H9 (cell line): ENCODE measurements around the gene AQP12A. TPM values are rescaled to one million over a fixed set of nuclear protein-coding genes. Genes with fewer than 3 reads are reported as not detected.
"Not testable (repeated sequence)": the region's sequence is repeated elsewhere in the genome, so short reads cannot be mapped to it uniquely, and the experiment has no call there.

Experiments
- DNase-seq: peaks from one replicate; pipeline ENCODE4 v3.0.0-alpha.2; 2017
- H2AFZ ChIP-seq: one replicate; pipeline ENCODE4 v1.6.1; 2013; ENCODE audit warnings: mild to moderate bottlenecking, low read length, control low read depth, moderate library complexity
- H2AK5ac ChIP-seq: 2 replicates; pipeline ENCODE4 v1.6.1; 2013; ENCODE audit warnings: low read length, control low read depth, mixed read lengths; ENCODE audit not compliant: insufficient read length
- H2BK120ac ChIP-seq: one replicate; pipeline ENCODE4 v1.6.1; 2013; ENCODE audit warnings: low read depth, mild to moderate bottlenecking, low read length, control low read depth, inconsistent platforms; ENCODE audit not compliant: poor library complexity, severe bottlenecking
- H2BK12ac ChIP-seq: 2 replicates; pipeline ENCODE4 v1.6.1; 2013; ENCODE audit warnings: low read length, control low read depth, mixed read lengths, low read depth; ENCODE audit not compliant: insufficient read length
- H2BK15ac ChIP-seq: 2 replicates; pipeline ENCODE4 v1.6.1; 2013; ENCODE audit warnings: low read depth, low read length, control low read depth
- H2BK20ac ChIP-seq: one replicate; pipeline ENCODE4 v1.6.1; 2013; ENCODE audit warnings: low read depth, mild to moderate bottlenecking, low read length, control low read depth, inconsistent platforms; ENCODE audit not compliant: poor library complexity, severe bottlenecking
- H2BK5ac ChIP-seq: 2 replicates; pipeline ENCODE4 v1.6.1; 2013; ENCODE audit warnings: low read length, control low read depth, mixed read lengths; ENCODE audit not compliant: insufficient read length
- H3K14ac ChIP-seq: 2 replicates; pipeline ENCODE4 v1.6.1; 2013; ENCODE audit warnings: low read length, control low read depth; ENCODE audit not compliant: insufficient read depth
- H3K18ac ChIP-seq: 2 replicates; pipeline ENCODE4 v1.6.1; 2013; ENCODE audit warnings: low read depth, mild to moderate bottlenecking, mixed read lengths, low read length, control low read depth; ENCODE audit not compliant: insufficient read length
- H3K23ac ChIP-seq: 2 replicates; pipeline ENCODE4 v1.6.1; 2013; ENCODE audit warnings: low read length, control low read depth, mixed read lengths, low read depth; ENCODE audit not compliant: insufficient read length
- H3K23me2 ChIP-seq: 2 replicates; pipeline ENCODE4 v1.6.1; 2013; ENCODE audit warnings: low read depth, mild to moderate bottlenecking, mixed read lengths, low read length, control low read depth; ENCODE audit not compliant: insufficient read length, poor library complexity, severe bottlenecking
- H3K27ac ChIP-seq: 2 replicates; pipeline ENCODE4 v1.5.1; 2013; ENCODE audit warnings: low read length, control low read depth, mixed read lengths, low read depth; ENCODE audit not compliant: insufficient read length
- H3K27me3 ChIP-seq: 2 replicates; pipeline ENCODE4 v1.6.1; 2013; ENCODE audit warnings: low read length, control low read depth, inconsistent platforms; ENCODE audit not compliant: insufficient read depth
- H3K4ac ChIP-seq: 2 replicates; pipeline ENCODE4 v1.6.1; 2013; ENCODE audit warnings: low read depth, mild to moderate bottlenecking, control low read depth, inconsistent platforms, low read length, moderate library complexity
- H3K4me1 ChIP-seq: 2 replicates; pipeline ENCODE4 v1.6.1; 2013; ENCODE audit warnings: low read length, control low read depth, inconsistent platforms; ENCODE audit not compliant: insufficient read depth
- H3K4me2 ChIP-seq: 2 replicates; pipeline ENCODE4 v1.6.1; 2013; ENCODE audit warnings: low read length, control low read depth, mixed read lengths; ENCODE audit not compliant: insufficient read length, insufficient read depth
- H3K56ac ChIP-seq: 2 replicates; pipeline ENCODE4 v1.6.1; 2013; ENCODE audit warnings: low read depth, mild to moderate bottlenecking, mixed read lengths, low read length, control low read depth; ENCODE audit not compliant: insufficient read length
- H3K79me1 ChIP-seq: 2 replicates; pipeline ENCODE4 v1.6.1; 2013; ENCODE audit warnings: low read depth, mild to moderate bottlenecking, moderate library complexity, low read length, control low read depth, inconsistent platforms; ENCODE audit not compliant: insufficient read depth, poor library complexity, severe bottlenecking
- H3K79me2 ChIP-seq: 2 replicates; pipeline ENCODE4 v1.6.1; 2013; ENCODE audit warnings: low read length, control low read depth, inconsistent platforms; ENCODE audit not compliant: insufficient read depth
- H3K9ac ChIP-seq: 2 replicates; pipeline ENCODE4 v1.6.1; 2013; ENCODE audit warnings: low read length, control low read depth, mixed read lengths; ENCODE audit not compliant: insufficient read length; ENCODE audit errors: extremely low read depth
- H3K9me3 ChIP-seq: one replicate; pipeline ENCODE4 v1.6.1; 2013; ENCODE audit warnings: low read depth, low read length, inconsistent platforms; ENCODE audit not compliant: control insufficient read depth
- H3T11ph ChIP-seq: one replicate; pipeline ENCODE4 v1.6.1; 2013; ENCODE audit warnings: mild to moderate bottlenecking, low read length, control low read depth, inconsistent platforms
- H4K20me1 ChIP-seq: one replicate; pipeline ENCODE4 v1.6.1; 2013; ENCODE audit not compliant: control insufficient read depth, insufficient read length, insufficient read depth
- H4K5ac ChIP-seq: 2 replicates; pipeline ENCODE4 v1.6.1; 2013; ENCODE audit warnings: low read depth, mild to moderate bottlenecking, mixed read lengths, low read length, control low read depth; ENCODE audit not compliant: insufficient read length
- H4K8ac ChIP-seq: replicated peaks from 2 replicates; pipeline ENCODE4 v1.6.1; 2013; ENCODE audit warnings: low read length, control low read depth, mixed read lengths, low read depth; ENCODE audit not compliant: insufficient read length
- H4K91ac ChIP-seq: 2 replicates; pipeline ENCODE4 v1.6.1; 2013; ENCODE audit warnings: low read depth, mild to moderate bottlenecking, moderate library complexity, mixed read lengths, low read length, control low read depth; ENCODE audit not compliant: insufficient read length
- H3K27ac Mint-ChIP-seq, 3 experiments: 2 replicates in 2 of 3; 3 replicates in 1 of 3; pipeline ENCODE4 v1.8.0; 2020 to 2021; ENCODE audit warnings: mixed read lengths in 3 of 3, mild to moderate bottlenecking in 1 of 3, moderate library complexity in 1 of 3
- H3K27me3 Mint-ChIP-seq: 2 replicates; pipeline ENCODE4 v1.8.0; 2021; ENCODE audit warnings: low read depth, mild to moderate bottlenecking, moderate library complexity, mixed read lengths
- H3K36me3 Mint-ChIP-seq, 3 experiments: 2 replicates in 2 of 3; 3 replicates in 1 of 3; pipeline ENCODE4 v1.8.0; 2020 to 2021; ENCODE audit warnings: low read depth in 3 of 3, mixed read lengths in 3 of 3; ENCODE audit not compliant: insufficient read depth in 1 of 3
- H3K4me1 Mint-ChIP-seq, 2 experiments: 2 replicates each; pipeline ENCODE4 v1.8.0; 2020; ENCODE audit warnings: mixed read lengths in 2 of 2
- H3K4me3 Mint-ChIP-seq, 2 experiments: 2 replicates in 1 of 2; 3 replicates in 1 of 2; pipeline ENCODE4 v1.8.0; 2020 to 2021; ENCODE audit warnings: mild to moderate bottlenecking in 2 of 2, mixed read lengths in 2 of 2, moderate library complexity in 1 of 2
- H3K9me3 Mint-ChIP-seq, 2 experiments: 2 replicates in 1 of 2; 3 replicates in 1 of 2; pipeline ENCODE4 v1.8.0; 2020; ENCODE audit warnings: mild to moderate bottlenecking in 2 of 2, mixed read lengths in 2 of 2, moderate library complexity in 1 of 2
- WGBS: extraction: QIAGEN DNeasy Blood & Tissue Kit; methylation state at CpG from one replicate; pipeline ENCODE4 v1.1.7; 2013; ENCODE audit warnings: missing lambda C conversion rate, low lambda C conversion rate, mixed read lengths; ENCODE audit not compliant: insufficient read length; ENCODE audit errors: extremely low coverage; 5-methylcytosine and 5-hydroxymethylcytosine counted together
- total RNA-seq: library from RNA; stranded (reverse); gene quantifications from 2 replicates; pipeline ENCODE4 v1.2.1, GENCODE V29; 2021

Gene AQP12A
- total RNA-seq, 1 experiment from 2014 or later = not detected

DNA sequence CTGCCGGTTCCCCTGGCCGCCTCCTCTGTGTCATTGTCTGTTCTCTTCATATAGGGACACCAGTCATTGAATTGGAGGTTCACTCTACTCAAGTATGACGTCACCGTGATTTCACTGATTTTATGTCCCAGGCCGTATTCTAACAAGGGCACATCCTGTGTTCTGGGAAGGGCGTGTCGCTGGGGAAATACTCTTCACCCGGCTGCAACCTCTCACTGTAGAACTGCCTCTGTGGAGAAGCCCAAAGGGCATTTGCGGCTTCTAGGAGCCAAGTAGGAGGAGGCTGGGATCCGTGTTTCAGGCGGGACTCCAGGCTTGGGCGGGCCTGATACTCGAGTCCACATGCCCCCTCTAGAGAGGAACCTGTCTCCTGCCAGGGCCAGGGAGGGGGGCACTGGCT lies 4.8 kb downstream of the AQP12A start:
- H3K9me3 ChIP-seq, H4K91ac ChIP-seq: not testable (repeated sequence)

DNA sequence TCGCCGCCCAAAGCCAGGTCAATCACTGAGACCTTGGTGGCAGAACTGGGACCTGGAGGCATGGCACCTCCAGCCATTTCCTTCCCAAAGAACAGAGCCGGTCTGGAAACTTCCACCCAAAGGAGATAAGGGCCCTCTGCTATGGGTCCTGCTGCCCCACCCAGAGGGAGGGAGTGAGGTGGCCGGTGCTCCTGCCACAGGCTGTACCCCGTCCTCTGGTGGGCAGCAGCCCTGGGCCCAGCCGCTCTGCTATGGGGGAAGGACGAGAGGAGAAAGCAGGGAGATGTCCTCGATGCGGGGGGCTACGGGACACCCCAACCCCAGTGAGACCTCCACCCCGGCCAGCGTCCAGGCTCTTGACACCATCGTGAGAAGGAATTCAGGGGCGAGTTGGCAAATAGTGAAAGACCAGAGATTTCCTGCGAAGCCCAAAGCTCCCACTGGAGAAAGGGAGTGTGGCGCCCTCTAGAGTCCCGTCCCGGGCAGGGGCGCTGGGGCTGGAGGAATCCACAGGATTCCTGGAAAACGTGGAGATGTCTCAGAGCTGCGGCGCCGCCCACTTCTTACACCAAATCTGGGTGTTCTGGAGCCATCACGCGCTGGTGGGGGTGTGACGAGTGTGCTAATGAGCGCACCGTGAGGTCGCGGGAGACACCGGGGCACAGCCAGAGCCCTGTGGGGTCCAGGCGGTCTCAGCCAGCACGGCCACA lies 7.3 kb downstream of the AQP12A start:
- H3K9me3 Mint-ChIP-seq, H3K56ac ChIP-seq, H3K23ac ChIP-seq, H2BK120ac ChIP-seq, H3K18ac ChIP-seq, H3K36me3 Mint-ChIP-seq, H2AK5ac ChIP-seq, H2BK20ac ChIP-seq, H3K27ac ChIP-seq, H3K23me2 ChIP-seq, H2AFZ ChIP-seq, H3T11ph ChIP-seq, H4K8ac ChIP-seq, H3K14ac ChIP-seq, H3K9ac ChIP-seq, H3K4me2 ChIP-seq, H3K27me3 ChIP-seq, H3K4ac ChIP-seq, H3K4me3 Mint-ChIP-seq, H3K79me1 ChIP-seq, H3K79me2 ChIP-seq, H3K4me1 ChIP-seq, H4K91ac ChIP-seq, H4K5ac ChIP-seq, H4K20me1 ChIP-seq, H2BK15ac ChIP-seq, DNase-seq, H3K27me3 Mint-ChIP-seq, H3K4me1 Mint-ChIP-seq, H2BK12ac ChIP-seq, H3K9me3 ChIP-seq, H2BK5ac ChIP-seq, H3K27ac Mint-ChIP-seq: not testable (repeated sequence)
- no CpG with 5 or more reads among the region's 33 CpGs for WGBS

More for the DNA sequence above, 4.8 kb downstream of the AQP12A start:
- not testable (repeated sequence) for H2BK120ac ChIP-seq, H2AFZ ChIP-seq, H3K23me2 ChIP-seq, H2BK20ac ChIP-seq, H3K79me2 ChIP-seq, H3K9me3 Mint-ChIP-seq, H3K79me1 ChIP-seq, H3K18ac ChIP-seq, H3K56ac ChIP-seq, H3K4me3 Mint-ChIP-seq, H4K5ac ChIP-seq, H2AK5ac ChIP-seq, H3K4me1 Mint-ChIP-seq, H4K8ac ChIP-seq, H3K14ac ChIP-seq, H2BK15ac ChIP-seq, H4K20me1 ChIP-seq, H3K4ac ChIP-seq, H3K23ac ChIP-seq, H3T11ph ChIP-seq, H2BK5ac ChIP-seq, H3K4me2 ChIP-seq, H3K36me3 Mint-ChIP-seq, H3K9ac ChIP-seq, H3K27ac ChIP-seq, H3K27ac Mint-ChIP-seq, H3K4me1 ChIP-seq, DNase-seq, H3K27me3 Mint-ChIP-seq, H2BK12ac ChIP-seq, H3K27me3 ChIP-seq
- no CpG with 5 or more reads among the region's 13 CpGs for WGBS
